HG02840 (cell line): ENCODE results near the gene BOK.

Experiments used
- ATAC-seq: cut with Tn5 transposase; IDR thresholded peaks from one replicate; pipeline ENCODE4 v1.9.1; 2021; ENCODE audit warnings: mild to moderate bottlenecking, moderate library complexity, moderate number of reproducible peaks; ENCODE audit not compliant: unreplicated experiment, low FRiP score

Gene BOK

GRCh38 chr2:241538838-241539615 lies 19.5 kb upstream of the BOK start:
- ATAC-seq, result no peak

GRCh38 chr2:241539616-241540374 lies 18.8 kb upstream of the BOK start:
- ATAC-seq, result no peak

GRCh38 chr2:241540401-241540770 lies 18.2 kb upstream of the BOK start:
- no peak for ATAC-seq

DNA sequence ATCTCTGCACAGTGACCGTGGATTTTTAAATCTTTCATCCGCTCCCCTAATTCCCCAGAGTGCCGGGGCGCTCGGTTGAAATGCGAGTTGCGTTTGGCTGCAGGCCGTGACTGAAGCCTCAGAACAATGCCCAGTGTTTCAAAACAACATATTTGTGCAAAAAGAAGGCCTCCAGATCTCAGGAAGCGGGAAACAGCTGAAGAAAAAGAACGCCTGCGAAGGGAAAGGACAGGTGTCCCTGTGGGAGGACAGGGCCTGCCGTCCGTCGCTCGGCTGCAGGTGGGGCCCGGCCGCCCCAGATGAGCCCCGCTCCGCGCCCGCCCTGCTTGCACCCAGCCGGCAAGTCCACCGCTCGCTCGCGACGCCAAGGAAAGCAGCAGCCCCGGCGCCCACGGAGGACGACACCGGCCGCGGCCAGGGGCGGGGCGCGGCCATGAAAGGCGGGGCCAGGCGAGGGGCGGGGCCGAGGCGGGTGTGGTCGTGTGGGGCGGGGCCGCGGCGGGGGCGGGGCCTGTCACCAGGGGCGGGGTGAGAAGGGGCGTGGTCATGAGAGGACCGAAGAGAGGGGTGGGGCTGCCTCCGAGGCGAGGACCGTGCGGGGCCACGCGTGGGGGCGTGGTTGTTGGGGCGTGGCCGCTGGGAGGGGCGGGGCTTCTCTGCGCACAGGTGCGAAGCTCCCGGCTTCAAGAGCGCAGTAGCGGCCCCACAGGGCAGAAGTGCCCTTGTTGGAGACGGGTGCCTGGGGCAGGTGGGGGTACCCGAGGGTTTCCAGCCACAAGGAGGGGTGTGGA lies 17.6 kb upstream of the BOK start:
- no peak for ATAC-seq

GRCh38 chr2:241541564-241542277 lies 16.8 kb upstream of the BOK start:
- ATAC-seq, result no peak

DNA sequence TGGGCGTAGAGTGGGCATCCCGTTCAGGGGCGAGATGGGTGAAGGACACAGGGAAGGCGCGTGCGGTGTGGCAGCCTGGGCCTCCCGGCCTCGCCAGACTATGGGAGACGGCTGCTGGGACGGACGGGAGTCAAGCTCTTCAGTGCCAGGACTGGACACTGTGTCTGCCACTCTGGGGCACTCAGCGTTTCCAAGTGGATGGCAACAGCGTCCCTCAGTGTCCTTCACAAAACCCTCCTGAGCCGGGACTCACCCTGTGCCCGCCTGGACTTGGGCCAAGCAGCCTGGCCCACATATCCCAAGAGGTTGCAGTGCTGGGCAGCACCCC lies 16.3 kb upstream of the BOK start:
- ATAC-seq, result no peak

DNA sequence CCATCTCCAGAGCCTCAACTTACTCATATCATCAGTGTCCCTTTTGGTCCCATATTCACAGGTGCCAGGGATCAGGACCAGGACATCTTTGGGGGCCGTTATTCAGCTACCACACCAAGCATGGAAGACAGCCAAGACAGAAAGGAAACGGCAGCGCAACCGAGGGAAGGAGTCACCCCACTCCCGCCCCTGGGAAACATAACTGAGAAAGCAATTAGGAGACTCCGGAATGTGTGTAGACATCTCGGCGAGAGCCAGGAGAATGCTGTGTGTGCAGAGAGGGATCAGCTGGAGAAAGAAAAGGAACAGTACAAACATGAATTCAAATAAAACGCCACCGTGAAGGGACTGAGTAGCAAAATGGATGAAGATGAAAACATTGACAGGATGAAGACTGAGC lies 13.4 kb upstream of the BOK start:
- no peak for ATAC-seq

- ATAC-seq, result no peak
These were observed 12.7 kb upstream of the BOK start for GRCh38 chr2:241545523-241546473.

- no peak for ATAC-seq
These were observed 11.6 kb upstream of the BOK start for GRCh38 chr2:241546771-241547498.

DNA sequence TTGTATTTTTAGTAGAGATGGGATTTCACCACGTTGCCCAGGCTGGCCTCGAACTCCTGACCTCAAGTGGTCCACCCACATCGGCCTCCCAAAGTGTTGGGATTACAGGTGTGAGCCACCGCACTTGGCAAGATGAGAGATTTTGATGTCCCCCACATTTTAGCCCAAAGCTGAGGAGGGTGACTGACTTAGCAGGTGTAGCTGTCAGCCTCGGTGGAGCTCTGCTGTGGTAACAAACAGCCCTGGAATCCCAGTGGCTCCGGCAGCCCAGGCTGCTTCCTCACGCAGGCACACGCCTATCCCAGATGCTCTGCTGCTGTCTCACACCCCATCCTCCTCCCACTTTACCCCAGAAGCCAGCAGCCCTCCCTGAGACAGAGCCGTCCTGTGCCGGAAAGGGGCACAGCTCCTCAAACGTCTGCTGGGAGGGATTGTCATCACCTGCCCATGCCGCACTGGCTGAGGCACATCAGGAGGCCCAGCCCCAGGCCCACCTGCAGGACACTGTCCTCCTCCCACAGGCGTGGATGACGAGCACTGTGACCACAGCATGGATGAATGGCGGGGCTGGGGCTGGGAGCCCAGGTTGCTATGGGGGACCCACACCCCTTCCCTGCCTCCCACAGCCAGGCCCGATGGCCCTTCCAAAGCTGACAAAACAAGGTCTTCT lies 10.6 kb upstream of the BOK start:
- no peak for ATAC-seq

- ATAC-seq, result no peak
These were observed 10.1 kb upstream of the BOK start for GRCh38 chr2:241548451-241548835.

DNA sequence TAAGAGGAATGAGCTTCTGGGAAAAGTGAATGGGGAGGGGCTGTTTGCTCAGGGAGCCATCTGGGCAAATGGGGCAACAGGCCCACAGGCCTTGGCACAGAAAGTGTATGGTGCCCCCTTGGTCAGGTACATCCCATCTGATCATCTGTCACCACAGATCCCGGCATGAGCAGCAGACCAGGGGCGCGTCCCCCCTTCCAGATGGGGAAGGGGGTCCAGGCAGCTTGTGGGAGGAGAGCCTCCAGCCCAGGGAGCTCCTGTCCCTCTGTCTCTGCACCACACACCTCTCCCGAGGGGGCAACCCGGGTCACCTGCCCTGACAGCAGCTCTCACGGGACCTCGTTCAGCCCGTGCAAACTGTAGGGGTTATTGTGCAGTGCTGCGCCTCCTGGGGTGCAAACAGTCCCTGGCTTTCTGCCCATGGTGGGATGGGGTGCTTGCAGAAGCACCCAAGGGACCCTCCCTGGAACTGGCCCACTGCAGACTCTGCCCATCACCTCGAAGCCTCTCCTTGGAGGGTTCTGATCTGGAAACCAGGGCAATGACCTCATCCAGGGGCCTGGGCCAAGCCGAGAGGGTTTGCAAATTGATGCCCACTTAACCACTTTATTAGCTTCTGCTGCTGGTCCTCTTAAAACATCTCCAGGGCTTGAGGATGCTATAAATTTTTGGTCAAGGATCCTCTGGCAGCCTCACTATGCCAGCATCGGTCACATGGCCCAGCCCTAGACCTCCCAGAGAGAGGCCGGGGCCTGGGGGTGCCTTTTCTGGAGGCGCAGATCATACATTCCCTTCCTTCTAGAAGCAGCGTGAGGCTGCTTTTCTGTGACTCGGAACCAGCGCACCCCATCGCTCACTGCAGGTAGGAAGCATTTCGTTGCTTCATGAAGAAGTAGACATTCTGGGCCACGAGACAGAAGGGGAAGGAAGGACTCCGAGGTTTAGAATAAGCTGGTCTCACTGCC lies 7.6 kb upstream of the BOK start:
- no peak for ATAC-seq

GRCh38 chr2:241551599-241551997 lies 6.9 kb upstream of the BOK start:
- no peak for ATAC-seq

DNA sequence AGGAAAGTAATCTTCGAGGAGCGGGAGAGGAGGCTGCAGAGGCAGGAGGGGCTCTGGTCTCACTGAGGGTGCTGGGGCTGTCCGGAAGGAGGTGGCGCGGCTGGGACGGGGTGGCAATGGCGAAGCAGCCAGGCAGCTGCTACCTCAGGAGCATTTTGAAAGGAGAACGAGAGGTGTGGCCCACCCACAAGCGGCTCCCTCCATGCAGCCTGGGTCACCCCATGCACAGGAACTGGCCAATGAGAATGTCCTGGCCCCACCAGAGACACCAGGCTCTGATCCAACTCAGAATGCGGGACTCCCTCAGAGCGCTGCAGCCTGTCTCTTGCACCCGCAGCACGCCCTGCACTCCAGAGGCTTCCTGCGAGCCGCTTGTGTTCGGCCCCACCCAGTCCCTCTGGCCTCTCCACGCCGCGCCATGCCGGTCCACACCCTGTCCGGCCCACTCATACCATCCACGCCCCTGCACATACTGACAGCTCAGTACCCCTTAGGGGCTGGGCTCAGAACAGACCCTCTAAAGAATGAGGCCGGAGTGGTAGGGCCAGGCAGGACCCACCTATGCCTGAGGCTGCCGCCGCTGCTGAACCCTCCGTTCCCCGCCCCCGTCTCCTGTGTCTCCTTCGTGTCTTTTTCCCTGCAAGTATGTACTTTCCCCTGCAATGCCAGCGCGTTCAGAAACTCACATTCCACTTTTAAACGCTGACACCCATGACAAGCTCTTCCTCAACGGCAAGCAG lies 6.4 kb upstream of the BOK start:
- ATAC-seq, result no peak

- ATAC-seq, result no peak
These were observed 5.1 kb upstream of the BOK start for GRCh38 chr2:241553512-241553830.

DNA sequence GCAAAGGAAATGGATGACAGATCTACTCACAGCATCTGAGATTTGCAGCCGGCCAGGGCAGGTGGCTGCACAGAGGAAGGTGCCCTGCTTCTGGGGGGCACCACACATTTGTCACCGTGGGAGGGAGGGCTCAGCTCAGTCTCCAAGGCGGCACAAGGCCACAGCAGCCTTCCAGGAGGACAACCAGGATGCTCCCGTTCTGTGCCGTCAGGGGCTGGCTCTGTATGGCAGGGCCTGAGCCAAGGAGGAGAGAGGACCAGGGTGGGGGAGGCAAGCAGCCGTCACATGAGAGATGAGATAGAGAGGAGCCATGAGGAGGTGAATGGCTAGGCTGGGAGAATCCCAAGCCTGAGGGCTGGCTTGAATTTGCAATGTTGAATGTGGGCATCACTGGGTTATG lies 4.6 kb upstream of the BOK start:
- ATAC-seq, result no peak
